GM12873 (cell line): ENCODE measurements around the gene FN1.

Source experiments
- TF ChIP-seq, protein P1 (sequence below): IDR thresholded peaks from 2 replicates; pipeline ENCODE4 v1.5.1; 2012; ENCODE audit warnings: low read depth, mild to moderate bottlenecking, moderate library complexity, low read length, control low read depth; ENCODE audit not compliant: insufficient read depth; ENCODE audit errors: missing control alignments

FN1 gene

DNA sequence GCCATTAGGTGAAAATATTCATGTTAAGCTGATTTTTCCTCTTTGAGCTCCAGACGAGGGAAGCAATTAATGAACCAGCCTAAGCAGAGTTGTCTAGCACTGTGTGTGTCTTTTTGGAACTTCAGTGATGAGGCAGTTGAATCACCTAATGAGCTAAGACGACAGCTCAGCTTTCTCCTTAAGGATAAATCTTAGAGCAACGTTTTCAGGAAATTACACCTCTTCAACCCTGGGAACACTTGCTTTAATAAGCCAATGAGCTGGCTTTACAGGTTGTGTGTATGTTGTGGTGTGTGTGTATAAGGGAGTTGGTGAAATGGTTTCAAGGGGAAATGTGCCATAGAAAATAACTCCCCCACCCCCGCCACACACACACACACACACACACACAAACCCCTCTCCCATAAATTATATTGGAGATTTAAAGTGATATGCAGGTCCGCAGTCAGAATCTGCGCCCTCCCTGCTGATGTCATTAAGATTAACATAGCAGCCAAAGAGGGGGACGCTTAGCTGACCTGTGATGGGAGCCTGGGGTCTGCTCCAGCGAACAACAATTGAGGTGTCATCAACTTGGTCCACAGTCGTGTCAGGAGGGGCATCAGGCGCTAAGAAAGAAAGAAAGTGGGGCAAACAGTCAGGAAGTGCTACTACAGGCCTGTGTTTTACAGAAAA is 28.1 kb downstream of the FN1 start:
- TF ChIP-seq, protein P1, sequence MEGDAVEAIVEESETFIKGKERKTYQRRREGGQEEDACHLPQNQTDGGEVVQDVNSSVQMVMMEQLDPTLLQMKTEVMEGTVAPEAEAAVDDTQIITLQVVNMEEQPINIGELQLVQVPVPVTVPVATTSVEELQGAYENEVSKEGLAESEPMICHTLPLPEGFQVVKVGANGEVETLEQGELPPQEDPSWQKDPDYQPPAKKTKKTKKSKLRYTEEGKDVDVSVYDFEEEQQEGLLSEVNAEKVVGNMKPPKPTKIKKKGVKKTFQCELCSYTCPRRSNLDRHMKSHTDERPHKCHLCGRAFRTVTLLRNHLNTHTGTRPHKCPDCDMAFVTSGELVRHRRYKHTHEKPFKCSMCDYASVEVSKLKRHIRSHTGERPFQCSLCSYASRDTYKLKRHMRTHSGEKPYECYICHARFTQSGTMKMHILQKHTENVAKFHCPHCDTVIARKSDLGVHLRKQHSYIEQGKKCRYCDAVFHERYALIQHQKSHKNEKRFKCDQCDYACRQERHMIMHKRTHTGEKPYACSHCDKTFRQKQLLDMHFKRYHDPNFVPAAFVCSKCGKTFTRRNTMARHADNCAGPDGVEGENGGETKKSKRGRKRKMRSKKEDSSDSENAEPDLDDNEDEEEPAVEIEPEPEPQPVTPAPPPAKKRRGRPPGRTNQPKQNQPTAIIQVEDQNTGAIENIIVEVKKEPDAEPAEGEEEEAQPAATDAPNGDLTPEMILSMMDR = no peak

DNA sequence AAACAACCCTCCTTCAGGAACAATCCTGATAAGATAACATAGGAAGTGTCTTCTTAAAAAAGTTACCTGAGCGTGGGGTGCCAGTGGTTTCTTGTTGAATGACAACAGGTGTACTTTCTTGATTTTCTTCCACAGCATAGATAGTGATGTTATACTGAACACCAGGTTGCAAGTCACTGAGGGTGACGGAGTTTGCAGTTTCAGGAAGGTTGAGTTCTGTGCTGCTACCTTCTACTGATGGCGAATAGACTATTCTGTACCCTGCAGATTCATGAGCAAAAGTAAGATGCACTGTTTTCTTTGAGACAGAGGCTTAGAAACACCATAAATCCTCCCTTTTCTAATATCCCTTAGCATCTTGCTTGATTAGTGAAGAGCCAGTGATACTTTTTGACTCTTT is 28.8 kb downstream of the FN1 start:
- TF ChIP-seq, protein P1 = no peak

DNA sequence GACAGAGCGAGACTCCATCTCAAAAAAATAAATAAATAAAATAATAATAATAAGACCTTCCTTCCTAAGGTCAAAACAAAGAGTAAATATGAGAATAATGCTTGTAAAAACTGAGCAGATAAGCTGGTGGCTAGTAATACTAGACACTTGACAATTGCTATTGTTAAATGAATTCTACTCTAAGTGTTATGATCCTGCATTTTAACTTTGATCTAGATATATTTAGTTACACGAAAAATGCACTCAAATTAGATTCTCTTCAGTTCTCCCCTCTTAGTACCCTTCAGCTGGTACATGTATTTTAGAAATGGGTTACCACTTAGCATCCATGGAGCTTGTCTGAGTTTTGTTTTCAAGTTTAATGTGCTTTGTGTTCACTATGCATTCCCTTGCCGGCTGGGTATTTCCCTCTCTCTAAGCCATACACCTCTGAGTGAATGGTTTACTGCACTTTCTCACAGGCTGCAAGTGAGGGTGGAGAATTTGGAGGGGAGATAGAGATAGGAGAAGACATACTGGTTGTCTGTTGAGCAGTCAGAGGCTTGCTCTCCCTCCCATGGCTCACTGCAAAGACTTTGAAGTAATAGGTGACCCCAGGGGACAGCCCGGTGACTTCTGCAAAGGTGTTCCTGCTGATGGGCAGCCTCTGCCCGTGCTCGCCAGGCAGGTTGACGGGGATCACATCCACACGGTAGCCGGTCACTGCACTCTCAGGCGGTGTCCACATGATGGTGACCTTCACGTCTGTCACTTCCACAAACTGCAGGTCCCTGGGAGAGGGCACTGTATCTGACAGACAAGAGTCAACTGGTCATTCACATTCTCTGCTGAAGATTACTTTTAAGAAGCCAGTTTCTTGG is 29.9 kb downstream of the FN1 start:
- TF ChIP-seq, protein P1 = no peak

DNA sequence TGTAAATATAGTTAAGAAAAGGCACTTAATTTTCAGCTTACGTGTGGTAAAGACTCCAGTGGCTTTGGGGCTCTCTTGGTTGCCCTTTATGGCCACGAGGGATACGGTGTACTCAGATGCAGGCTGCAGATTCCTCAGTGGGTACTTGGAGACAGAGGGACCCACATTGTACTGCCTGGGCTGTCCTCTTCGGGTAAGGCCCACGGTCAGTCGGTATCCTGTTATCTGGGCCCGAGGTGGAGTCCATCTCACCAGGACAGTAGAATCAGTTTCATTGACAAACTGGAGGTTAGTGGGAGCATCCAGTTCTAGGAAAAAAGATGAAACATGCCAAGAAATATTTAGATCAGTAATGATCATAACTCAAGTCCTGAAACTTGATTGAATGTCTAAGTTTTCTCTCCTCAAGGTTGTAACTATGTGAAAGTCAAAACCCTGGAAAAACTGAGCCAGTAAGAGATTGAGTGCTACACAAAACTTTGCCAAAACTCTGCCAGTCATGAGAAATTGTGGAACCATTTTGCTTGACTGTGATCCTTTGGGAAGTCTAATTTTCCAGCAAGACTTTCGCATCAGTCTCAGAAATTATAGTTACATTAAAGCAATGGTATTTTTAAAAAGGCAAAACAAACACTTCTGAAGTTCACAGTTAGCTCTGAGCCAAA is 31.4 kb downstream of the FN1 start:
- TF ChIP-seq, protein P1 = no peak

DNA sequence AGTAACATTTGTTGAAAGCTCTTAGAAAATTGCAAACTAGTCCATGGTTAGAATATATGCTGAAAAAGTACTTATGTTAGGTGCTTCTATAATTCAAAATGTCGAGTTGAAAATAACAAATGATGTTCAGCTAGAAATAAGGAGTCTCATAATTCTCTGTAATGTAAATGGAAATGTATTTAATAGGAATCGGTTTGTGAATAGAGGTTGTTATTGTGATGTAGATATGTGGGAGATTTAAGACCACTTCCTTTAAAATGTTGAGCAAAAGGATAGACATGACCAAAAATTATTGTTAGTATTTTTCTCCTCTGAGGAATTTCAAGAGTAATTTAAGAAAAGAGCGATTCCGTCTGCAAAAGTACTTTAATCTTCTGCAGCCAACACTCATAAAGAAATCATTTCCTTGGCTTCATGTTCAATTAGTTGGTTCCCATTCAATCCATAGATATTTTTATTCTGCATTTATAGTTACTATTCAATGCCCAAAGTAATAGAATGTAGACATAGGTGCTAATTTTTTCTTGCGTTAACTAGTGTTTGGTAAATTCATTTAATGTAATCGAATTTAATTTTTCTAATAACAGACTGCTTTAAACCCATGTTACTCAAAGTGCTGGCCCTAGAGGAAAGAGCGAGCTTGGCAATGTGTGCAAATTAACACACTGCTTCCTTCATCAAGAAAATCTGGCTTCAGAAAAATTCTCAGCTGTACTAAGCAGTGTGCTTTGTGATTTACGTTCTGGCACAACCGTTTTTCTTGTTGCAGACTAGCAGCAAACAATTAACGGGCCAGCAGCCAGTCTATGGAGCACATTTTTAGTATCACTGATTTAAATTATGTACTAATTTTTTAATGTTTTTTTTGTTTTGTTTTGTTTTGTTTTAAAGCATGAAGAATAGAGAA is 32.2 kb downstream of the FN1 start:
- TF ChIP-seq, protein P1 = no peak

DNA sequence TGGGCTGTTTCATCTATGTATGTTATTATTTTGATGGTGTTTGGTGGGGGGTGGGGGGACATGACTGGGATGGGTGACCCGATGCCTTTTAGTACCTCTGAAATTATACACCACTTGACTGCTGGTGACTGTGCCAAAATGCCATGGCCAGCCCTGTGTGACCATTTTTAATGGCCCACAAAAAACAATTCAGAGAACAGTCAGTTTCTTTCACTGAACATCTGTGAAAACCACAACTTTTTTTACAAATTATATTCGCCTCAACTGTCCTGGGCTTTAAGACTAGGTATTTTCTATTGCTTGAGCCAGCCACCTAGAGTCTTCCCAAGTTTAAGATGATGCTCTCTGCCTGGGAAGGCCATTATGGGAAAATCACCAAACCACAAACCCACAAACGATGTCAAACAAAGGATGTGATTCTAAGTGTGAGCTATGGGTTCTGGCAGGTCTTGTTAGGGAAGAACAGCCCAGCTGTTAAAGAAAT is 33.9 kb downstream of the FN1 start:
- TF ChIP-seq, protein P1 = no peak
